Thoracic aorta (tissue), 2 donors: ENCODE data around the gene ERAL1. TPM values are rescaled to one million over a fixed set of nuclear protein-coding genes. Genes with fewer than 3 reads are reported as not detected.

ENCODE experiments used
- ATAC-seq: fragments of 150-250 bp; one replicate; pipeline ENCODE4 v1.8.0; 2017; ENCODE audit warnings: low read depth; ENCODE audit not compliant: insufficient number of reproducible peaks, low FRiP score
- DNase-seq: peaks from one replicate; pipeline ENCODE4 v3.0.0-alpha.2; 2020; ENCODE audit warnings: low spot score
- H3K27ac ChIP-seq, 2 donors: fragments of 200-600 bp; sonication (generic); 1 replicate in 1 of 2; 2 replicates in 1 of 2; pipeline ENCODE4 v1.5.1; 2016; ENCODE audit warnings: mild to moderate bottlenecking in 2 of 2, moderate library complexity in 2 of 2
- H3K27me3 ChIP-seq: fragments of 200-600 bp; sonication (generic); replicated peaks from 2 replicates; pipeline ENCODE4 v1.6.0; 2016; ENCODE audit warnings: mild to moderate bottlenecking; ENCODE audit not compliant: insufficient read depth
- H3K36me3 ChIP-seq: fragments of 200-600 bp; sonication (generic); one replicate; pipeline ENCODE4 v1.5.1; 2016
- H3K4me1 ChIP-seq, 2 donors: fragments of 200-600 bp; sonication (generic); 1 replicate in 1 of 2; 2 replicates in 1 of 2; pipeline versions ENCODE4 v1.5.1 to v1.6.0; 2016; ENCODE audit warnings: low read depth in 2 of 2, mild to moderate bottlenecking in 1 of 2; ENCODE audit not compliant: control insufficient read depth in 1 of 2
- H3K4me3 ChIP-seq: fragments of 200-600 bp; sonication (generic); 2 replicates; pipeline ENCODE4 v1.5.1; 2016; ENCODE audit warnings: mild to moderate bottlenecking
- H3K9me3 ChIP-seq: fragments of 200-600 bp; sonication (generic); 2 replicates; pipeline ENCODE4 v1.5.1; 2016
- total RNA-seq, 2 donors: library from RNA; depleted of rRNA; stranded (reverse); fragments of >200 nt; gene quantifications; one replicate each; pipeline versions ENCODE4 v1.1.0 to v1.2.3, GENCODE V29; 2016
- TF ChIP-seq, protein P1 (sequence below): fragments of 200-600 bp; sonication (generic); IDR thresholded peaks from one replicate; pipeline ENCODE4 v1.5.1; 2019; ENCODE audit warnings: antibody characterized with exemption

ERAL1 gene
- total RNA-seq, 2 donors from 2014 or later = 30.6 to 34.6 TPM

DNA sequence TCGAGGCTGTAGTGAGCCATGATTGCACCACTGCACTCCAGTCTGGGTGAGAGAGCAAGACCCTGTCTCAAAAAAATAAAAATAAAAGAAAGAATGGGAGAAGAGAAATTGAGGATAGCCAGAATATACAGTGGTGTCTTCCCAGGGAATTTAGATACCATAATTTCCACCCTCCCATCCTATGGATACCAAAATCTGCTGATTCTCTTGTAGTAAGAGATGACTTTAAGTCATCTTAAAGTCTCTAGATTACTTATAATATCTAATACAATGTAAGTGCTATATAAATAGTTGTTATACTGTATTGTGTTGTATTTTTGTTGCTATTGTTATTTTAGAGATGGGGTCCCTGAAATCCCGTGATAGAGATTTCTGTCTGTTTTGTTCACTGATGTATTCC lies 1.5 kb upstream of the ERAL1 start:
- DNase-seq = no peak
- no peaks in the 10 kb centered on the region for H3K27me3 ChIP-seq
- no peak for ATAC-seq
- no peaks in the 10 kb centered on the region for H3K9me3 ChIP-seq
- peaks cover 10% of the 10 kb centered on the region for H3K36me3 ChIP-seq
- no peak overlapping the region for H3K4me3 ChIP-seq
- TF ChIP-seq, protein P1, sequence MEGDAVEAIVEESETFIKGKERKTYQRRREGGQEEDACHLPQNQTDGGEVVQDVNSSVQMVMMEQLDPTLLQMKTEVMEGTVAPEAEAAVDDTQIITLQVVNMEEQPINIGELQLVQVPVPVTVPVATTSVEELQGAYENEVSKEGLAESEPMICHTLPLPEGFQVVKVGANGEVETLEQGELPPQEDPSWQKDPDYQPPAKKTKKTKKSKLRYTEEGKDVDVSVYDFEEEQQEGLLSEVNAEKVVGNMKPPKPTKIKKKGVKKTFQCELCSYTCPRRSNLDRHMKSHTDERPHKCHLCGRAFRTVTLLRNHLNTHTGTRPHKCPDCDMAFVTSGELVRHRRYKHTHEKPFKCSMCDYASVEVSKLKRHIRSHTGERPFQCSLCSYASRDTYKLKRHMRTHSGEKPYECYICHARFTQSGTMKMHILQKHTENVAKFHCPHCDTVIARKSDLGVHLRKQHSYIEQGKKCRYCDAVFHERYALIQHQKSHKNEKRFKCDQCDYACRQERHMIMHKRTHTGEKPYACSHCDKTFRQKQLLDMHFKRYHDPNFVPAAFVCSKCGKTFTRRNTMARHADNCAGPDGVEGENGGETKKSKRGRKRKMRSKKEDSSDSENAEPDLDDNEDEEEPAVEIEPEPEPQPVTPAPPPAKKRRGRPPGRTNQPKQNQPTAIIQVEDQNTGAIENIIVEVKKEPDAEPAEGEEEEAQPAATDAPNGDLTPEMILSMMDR = no peak
- H3K4me1 ChIP-seq = peaks cover 9 to 11% of the 10 kb centered on the region in 2 donors
- H3K27ac ChIP-seq = no peak overlapping the region

- H3K4me1 ChIP-seq = peaks cover 9 to 11% of the 10 kb centered on the region in 2 donors
- no peaks in the 10 kb centered on the region for H3K9me3 ChIP-seq
- ATAC-seq (peak; percentile 8), DNase-seq (no peak)
- H3K36me3 ChIP-seq = peaks cover 21% of the 10 kb centered on the region
- H3K27ac ChIP-seq = peak overlapping the region; percentile 72 to 73
- peak overlapping the region; percentile 81 for H3K4me3 ChIP-seq
- no peaks in the 10 kb centered on the region for H3K27me3 ChIP-seq
- TF ChIP-seq, protein P1 = no peak
Measured at GRCh38 chr17:28855336-28855679, 492 bp downstream of the ERAL1 start.

GRCh38 chr17:28856028-28856574 lies 1.3 kb downstream of the ERAL1 start:
- Histone ChIP-seq H3K27me3 (no peaks in the 10 kb centered on the region), H3K36me3 (peaks cover 24% of the 10 kb centered on the region), H3K4me1 (peaks cover 9 to 11% of the 10 kb centered on the region in 2 donors), H3K27ac (no peak overlapping the region), H3K4me3 (no peak overlapping the region), H3K9me3 (no peaks in the 10 kb centered on the region)
- TF ChIP-seq, protein P1 = no peak
- ATAC-seq (no peak), DNase-seq (no peak)

DNA sequence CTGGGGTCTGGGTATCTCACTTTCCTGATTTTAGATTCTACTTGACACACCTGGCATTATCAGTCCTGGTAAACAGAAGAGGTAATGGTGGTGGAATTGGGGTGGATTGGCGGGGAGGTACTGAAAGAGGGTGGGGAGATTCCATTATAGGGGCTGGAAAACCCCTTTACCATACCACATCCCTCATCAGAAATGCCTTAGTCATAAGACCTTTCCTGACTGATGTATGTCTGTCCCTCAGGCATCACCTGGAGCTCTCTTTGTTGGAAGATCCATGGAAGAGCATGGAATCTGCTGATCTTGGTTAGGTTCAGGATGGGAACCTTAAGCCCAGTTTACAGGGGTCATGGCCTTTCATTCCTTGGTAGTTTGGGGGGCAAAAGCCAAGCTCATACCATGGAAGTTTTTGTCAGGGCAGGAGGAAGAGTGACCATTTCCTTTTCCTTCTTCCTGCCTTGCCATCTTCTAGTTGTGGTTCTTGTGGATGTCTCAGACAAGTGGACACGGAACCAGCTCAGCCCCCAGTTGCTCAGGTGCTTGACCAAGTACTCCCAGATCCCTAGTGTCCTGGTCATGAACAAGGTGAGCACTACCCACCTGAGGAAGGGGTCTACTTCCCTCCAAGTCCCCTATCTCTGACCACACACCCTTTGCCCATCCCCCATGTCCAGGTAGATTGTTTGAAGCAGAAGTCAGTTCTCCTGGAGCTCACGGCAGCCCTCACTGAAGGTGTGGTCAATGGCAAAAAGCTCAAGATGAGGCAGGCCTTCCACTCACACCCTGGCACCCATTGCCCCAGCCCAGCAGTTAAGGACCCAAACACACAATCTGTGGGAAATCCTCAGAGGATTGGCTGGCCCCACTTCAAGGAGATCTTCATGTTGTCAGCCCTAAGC lies 3.3 kb downstream of the ERAL1 start:
- no peak for ATAC-seq
- no peaks in the 10 kb centered on the region for H3K9me3 ChIP-seq

DNA sequence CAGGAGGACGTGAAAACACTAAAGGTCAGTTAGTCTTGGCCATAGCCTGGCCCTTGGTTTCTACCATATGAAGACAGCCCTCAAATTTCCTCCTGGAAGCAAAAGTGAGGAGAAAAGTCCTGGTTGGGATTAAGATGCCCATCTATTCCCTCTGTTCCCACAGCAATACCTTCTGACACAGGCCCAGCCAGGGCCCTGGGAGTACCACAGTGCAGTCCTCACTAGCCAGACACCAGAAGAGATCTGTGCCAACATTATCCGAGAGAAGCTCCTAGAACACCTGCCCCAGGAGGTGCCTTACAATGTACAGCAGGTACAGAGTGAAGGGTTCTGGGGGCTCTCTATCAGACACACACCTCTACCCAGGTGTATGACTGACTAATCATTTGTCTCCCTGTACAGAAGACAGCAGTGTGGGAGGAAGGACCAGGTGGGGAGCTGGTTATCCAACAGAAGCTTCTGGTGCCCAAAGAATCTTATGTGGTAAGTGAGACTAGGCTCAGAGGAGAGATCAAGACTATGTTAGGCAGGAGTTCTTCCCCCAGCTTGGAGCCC lies 4.1 kb downstream of the ERAL1 start:
- DNase-seq = no peak
- Histone ChIP-seq H3K9me3 (no peaks in the 10 kb centered on the region), H3K4me3 (no peak overlapping the region), H3K36me3 (peaks cover 27% of the 10 kb centered on the region), H3K27me3 (no peaks in the 10 kb centered on the region), H3K27ac (no peak overlapping the region), H3K4me1 (peaks cover 9 to 11% of the 10 kb centered on the region in 2 donors)
- ATAC-seq = no peak
- TF ChIP-seq, protein P1 = no peak

More for the DNA sequence above, 3.3 kb downstream of the ERAL1 start:
- peaks cover 9 to 11% of the 10 kb centered on the region in 2 donors for H3K4me1 ChIP-seq
- TF ChIP-seq, protein P1 = no peak
- peaks cover 27% of the 10 kb centered on the region for H3K36me3 ChIP-seq
- no peak overlapping the region for H3K27ac ChIP-seq
- no peak for DNase-seq
- no peaks in the 10 kb centered on the region for H3K27me3 ChIP-seq
- no peak overlapping the region for H3K4me3 ChIP-seq
